ENCODE measurements around the gene TMEM116.
A peak's percentile ranks its signal among the peaks of the same experiment; 100 is the strongest.
"Not testable (repeated sequence)": the region's sequence is repeated elsewhere in the genome, so short reads cannot be mapped to it uniquely, and the experiment has no call there.

TMEM116 gene

DNA sequence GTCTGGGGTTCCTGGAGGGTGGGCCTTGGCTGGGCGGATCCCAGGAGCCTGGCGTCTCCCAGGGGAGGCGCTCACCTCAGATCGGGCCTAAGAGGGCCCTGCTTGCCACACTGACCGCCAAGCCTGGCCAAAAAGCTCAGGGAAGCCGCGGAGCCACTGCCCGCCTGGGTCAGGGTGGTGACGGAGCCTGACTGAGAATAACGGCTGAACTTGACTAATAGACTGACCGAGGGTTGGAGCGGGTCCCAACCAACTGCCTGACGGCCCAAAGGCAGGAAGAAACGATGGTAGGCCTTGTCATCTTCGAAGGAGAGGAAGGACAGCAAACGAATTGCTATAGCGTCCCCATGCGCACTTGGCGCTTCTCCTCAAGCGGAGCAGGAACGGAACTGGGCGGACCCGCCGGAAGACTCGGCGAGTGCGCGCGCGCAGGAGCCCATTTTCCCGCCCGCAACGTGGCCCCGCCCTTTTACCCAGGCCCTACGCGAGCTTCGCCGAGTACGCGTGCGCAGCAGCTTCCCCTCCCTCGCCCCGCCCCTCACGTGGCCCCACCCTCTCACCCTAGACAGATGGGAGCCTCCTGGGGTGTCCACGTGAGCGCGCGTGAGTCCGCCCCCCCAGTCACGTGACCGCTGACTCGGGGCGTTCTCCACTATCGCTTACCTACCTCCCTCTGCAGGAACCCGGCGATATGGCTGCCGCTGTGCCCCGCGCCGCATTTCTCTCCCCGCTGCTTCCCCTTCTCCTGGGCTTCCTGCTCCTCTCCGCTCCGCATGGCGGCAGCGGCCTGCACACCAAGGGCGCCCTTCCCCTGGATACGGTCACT lies at the start of gene TMEM116, which contains the start of gene ERP29:
Gene TMEM116 (minus strand): TSS at position 391 of the 826 bp plus-strand sequence. CDS start 7,895 bp downstream, outside the sequence.
Gene ERP29 (plus strand): TSS at position 652 of the 826 bp plus-strand sequence. CDS start 40 bp downstream, at position 692.
- H3K4me3 Mint-ChIP-seq: peak within 1 kb of the TSS; percentile 89
- peaks cover 53% of the 10 kb centered on the region for H3K4me1 Mint-ChIP-seq (ENCODE audit: low read depth)
- H3K36me3 Mint-ChIP-seq (ENCODE audit: low read depth): peaks cover 70% of the 10 kb centered on the region
- peaks cover 6% of the 10 kb centered on the region for H3K9me3 Mint-ChIP-seq
- peak within 1 kb of the TSS; percentile 97 for H3K27ac Mint-ChIP-seq
- no peaks in the 10 kb centered on the region for H3K27me3 Mint-ChIP-seq
- peak; percentile 100 for DNase-seq

DNA sequence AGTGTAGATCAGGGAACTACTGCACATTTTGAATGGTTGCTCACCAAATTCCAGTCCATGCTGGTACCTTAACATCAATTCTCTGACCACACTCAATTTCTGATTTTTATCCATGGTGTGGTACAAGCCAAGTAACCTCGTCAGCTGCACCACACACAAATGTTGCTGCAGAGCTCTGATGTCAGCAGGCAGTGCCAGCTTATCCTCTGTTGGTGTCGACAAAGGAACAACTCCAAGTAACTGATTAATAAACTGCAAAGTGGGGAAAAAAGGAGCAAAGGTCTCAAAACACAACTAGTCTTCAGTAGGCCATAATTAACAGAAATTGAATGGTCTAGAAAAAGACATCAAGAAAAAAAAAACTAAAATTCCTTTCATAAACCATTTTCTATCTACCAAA lies 48.2 kb upstream of the TMEM116 start:
- H3K27me3 Mint-ChIP-seq: no peaks in the 10 kb centered on the region
- H3K27ac Mint-ChIP-seq: peak overlapping the region; percentile 71
- H3K9me3 Mint-ChIP-seq: no peaks in the 10 kb centered on the region
- DNase-seq: no peak
- H3K4me3 Mint-ChIP-seq: no peak overlapping the region
- no peaks in the 10 kb centered on the region for H3K4me1 Mint-ChIP-seq (ENCODE audit: low read depth)
- peaks cover 86% of the 10 kb centered on the region for H3K36me3 Mint-ChIP-seq (ENCODE audit: low read depth)

DNA sequence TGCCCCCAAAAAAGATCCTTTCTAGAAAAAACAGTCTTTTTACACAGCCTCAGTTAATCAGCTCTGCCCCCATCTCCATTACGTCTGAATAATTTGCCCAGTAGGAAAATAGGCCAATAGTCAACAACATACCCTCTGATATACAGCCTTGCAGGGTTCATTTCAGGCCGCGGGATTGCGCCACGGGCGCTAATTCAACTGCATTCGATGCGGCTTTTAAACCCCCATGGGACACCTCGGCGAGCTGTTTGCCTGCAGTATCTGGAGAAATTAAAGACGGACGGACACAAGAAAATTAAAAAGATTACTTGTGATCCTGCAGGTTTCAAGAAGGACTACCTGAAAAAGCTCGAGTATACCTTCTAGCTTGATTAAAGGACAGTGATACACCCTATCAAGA lies 36.4 kb upstream of the TMEM116 start:
- no peak for DNase-seq
- Mint-ChIP-seq H3K27me3 (no peaks in the 10 kb centered on the region), H3K4me3 (no peak overlapping the region), H3K27ac (no peak overlapping the region), H3K36me3 (ENCODE audit: low read depth) (peaks cover 96% of the 10 kb centered on the region), H3K9me3 (no peaks in the 10 kb centered on the region), H3K4me1 (ENCODE audit: low read depth) (peaks cover 12% of the 10 kb centered on the region)

DNA sequence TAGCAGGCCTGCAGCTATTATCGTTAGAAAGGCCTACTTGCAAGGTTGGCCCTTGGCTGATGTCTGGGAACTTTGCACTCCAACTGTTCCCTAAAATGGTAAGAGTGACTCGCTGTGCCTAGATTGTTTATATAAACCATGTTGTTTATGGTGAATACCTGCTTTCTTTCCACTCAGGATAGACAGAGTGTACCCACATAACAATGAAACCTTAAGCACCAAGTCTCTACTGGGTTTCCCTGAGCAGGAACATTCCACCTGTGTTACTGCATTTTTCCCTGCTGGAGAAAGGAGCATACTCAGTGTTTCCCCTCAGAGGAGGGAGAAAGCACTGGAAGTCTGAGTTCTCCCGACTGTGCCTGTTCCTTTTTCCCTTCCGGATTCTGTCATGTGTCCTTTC lies 33.0 kb upstream of the TMEM116 start:
- Mint-ChIP-seq H3K27me3 (no peaks in the 10 kb centered on the region), H3K9me3 (no peaks in the 10 kb centered on the region), H3K27ac (peak overlapping the region; percentile 34), H3K4me3 (no peak overlapping the region), H3K36me3 (ENCODE audit: low read depth) (peaks cover 95% of the 10 kb centered on the region), H3K4me1 (ENCODE audit: low read depth) (no peaks in the 10 kb centered on the region)
- no peak for DNase-seq

DNA sequence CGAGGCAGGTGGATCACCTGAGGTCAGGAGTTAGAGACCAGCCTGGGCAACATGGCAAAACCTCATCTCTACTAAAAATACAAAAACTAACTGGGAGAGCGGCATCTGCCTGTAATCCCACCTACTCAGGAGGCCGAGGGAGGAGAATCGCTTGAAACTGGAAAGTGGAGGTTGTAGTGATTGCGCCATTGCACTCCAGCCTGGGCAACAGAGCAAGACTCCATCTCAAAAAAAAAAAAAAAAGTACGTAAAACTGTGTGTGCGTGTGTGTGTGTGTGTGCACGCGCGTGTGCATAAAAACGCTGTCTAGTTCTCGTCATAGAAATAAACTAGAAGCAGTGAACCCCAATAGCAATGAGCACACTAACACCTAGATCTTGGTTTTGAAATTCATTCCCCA lies 23.6 kb upstream of the TMEM116 start:
- H3K27ac Mint-ChIP-seq; H3K27me3 Mint-ChIP-seq; DNase-seq; H3K4me1 Mint-ChIP-seq (ENCODE audit: low read depth); H3K4me3 Mint-ChIP-seq; H3K9me3 Mint-ChIP-seq: not testable (repeated sequence)
- H3K36me3 Mint-ChIP-seq (ENCODE audit: low read depth): peaks cover 85% of the 10 kb centered on the region

DNA sequence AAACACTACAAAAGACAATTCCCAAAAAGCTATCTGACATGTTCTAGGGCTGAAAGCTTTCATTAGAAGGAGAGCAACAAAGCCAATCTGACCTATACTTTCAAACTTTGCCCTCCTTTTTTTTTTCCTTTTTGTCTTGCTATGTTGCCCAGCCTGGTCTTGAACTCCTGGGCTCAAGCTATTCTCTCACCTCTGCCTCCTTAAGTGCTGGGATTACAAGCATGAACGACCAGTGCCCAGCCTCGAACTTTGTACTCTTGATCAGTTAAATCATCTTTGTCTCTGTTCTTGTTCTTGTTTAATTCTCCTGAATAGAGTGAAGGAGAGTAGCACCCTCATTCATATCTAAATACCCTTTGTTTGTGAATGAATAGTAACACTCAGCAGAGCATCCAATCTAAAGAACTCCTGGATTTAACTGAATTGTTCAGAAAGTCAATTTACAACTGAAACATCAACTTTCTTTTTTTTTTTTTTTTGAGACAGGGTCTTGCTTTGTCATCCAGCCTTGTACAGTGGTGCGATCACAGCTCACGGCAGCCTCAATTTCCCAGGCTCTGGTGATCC lies 22.3 kb upstream of the TMEM116 start:
- Mint-ChIP-seq H3K9me3 (no peaks in the 10 kb centered on the region), H3K4me3 (no peak overlapping the region), H3K27ac (peak overlapping the region; percentile 45), H3K27me3 (no peaks in the 10 kb centered on the region), H3K36me3 (ENCODE audit: low read depth) (peaks cover 89% of the 10 kb centered on the region), H3K4me1 (ENCODE audit: low read depth) (peaks cover 9% of the 10 kb centered on the region)
- DNase-seq: no peak

DNA sequence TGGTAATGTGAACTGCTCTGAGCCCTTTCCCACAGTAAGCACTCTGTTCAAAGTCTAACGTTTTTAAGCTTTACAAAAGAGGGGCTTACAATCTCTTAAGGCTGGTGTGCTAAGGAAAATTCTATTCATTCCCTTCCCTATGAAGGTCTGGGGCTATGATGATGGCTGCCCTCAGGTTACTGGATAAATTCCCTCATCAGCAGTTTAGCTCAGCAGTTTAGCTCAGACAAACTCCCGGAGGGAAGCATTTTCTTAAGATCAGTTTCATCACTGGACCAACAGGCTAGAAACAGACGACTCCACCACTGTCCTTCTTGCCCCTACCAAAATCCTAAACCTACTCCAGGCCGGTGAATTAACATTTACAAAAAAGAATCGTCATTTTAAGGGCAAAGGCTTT lies 19.3 kb upstream of the TMEM116 start:
- DNase-seq: no peak
- no peak overlapping the region for H3K4me3 Mint-ChIP-seq
- peaks cover 86% of the 10 kb centered on the region for H3K36me3 Mint-ChIP-seq (ENCODE audit: low read depth)
- H3K27me3 Mint-ChIP-seq: no peaks in the 10 kb centered on the region
- no peaks in the 10 kb centered on the region for H3K9me3 Mint-ChIP-seq
- H3K4me1 Mint-ChIP-seq (ENCODE audit: low read depth): peaks cover 24% of the 10 kb centered on the region
- peak overlapping the region; percentile 51 for H3K27ac Mint-ChIP-seq

DNA sequence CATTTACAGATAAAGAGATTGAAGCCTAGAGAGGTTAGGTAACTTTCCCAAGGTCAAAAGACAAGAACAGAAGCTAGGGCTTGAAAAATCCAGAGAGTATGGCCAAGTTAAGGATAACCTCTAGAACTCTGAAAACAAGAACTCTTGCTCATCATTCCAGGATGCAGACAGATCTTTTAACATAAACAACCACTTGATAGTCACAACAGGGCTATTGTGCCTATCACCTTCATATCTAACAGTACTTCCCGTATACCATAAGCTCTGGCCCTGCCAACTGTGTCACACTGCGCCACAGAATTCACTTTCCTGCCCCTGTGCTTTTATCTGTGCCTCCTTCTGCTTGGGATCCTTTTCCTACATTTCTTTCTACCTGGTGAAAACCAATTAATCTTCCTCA lies 18.5 kb upstream of the TMEM116 start:
- no peak overlapping the region for H3K4me3 Mint-ChIP-seq
- H3K4me1 Mint-ChIP-seq (ENCODE audit: low read depth): peaks cover 26% of the 10 kb centered on the region
- H3K27me3 Mint-ChIP-seq: no peaks in the 10 kb centered on the region
- H3K9me3 Mint-ChIP-seq: no peaks in the 10 kb centered on the region
- H3K36me3 Mint-ChIP-seq (ENCODE audit: low read depth): peaks cover 86% of the 10 kb centered on the region
- no peak for DNase-seq
- H3K27ac Mint-ChIP-seq: peak overlapping the region; percentile 78

DNA sequence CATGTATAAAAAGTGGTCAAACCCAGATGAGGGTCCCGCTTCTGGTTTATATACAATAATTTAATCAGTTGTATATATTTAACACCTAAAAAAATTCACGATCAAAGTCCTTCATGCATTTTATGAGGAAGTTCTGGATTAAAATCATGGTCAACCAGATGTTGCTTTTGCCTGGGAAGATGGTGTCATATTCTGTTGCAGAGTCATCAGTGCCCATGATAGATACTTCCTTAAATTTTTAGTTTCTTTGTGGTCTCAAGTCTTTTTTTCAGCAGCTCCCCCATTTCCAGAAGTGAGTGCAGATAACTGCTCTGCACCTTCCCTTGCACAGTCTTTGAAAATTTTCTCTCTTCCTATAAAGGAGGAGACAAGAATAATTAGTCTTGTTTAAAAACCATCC lies 16.3 kb upstream of the TMEM116 start:
- DNase-seq: no peak
- no peak overlapping the region for H3K4me3 Mint-ChIP-seq
- H3K27me3 Mint-ChIP-seq: no peaks in the 10 kb centered on the region
- peaks cover 35% of the 10 kb centered on the region for H3K4me1 Mint-ChIP-seq (ENCODE audit: low read depth)
- H3K9me3 Mint-ChIP-seq: no peaks in the 10 kb centered on the region
- no peak overlapping the region for H3K27ac Mint-ChIP-seq
- peaks cover 86% of the 10 kb centered on the region for H3K36me3 Mint-ChIP-seq (ENCODE audit: low read depth)

DNA sequence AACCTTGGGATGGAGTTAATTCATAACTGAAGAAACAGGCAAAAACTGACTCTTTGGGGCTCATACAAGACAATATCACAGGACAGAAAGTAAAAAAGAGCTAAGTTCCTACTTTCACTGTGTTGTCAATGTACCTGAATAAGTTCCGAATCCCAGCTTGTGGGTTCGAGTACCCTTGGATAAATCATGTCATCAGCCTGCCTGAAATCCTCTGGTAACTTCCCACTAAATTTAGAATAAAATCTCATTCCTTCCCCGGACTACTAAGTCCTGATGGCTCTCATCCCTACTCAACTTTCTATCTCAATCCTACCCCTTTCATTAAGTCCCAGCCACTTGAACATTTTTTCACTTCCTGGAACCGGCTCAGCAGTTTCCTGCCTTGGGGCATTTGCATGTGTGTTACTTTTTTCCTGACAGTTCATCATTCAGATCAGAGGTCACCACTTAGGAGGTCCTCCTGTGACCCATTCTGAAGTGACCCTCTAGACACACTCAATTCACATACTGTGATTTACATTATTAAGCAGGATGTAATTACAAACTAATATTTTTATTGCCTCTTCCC lies 12.9 kb upstream of the TMEM116 start:
- Mint-ChIP-seq H3K27me3 (no peaks in the 10 kb centered on the region), H3K4me3 (no peak overlapping the region), H3K9me3 (no peaks in the 10 kb centered on the region), H3K36me3 (ENCODE audit: low read depth) (peaks cover 87% of the 10 kb centered on the region), H3K27ac (peak overlapping the region; percentile 90), H3K4me1 (ENCODE audit: low read depth) (peaks cover 53% of the 10 kb centered on the region)
- DNase-seq: no peak

DNA sequence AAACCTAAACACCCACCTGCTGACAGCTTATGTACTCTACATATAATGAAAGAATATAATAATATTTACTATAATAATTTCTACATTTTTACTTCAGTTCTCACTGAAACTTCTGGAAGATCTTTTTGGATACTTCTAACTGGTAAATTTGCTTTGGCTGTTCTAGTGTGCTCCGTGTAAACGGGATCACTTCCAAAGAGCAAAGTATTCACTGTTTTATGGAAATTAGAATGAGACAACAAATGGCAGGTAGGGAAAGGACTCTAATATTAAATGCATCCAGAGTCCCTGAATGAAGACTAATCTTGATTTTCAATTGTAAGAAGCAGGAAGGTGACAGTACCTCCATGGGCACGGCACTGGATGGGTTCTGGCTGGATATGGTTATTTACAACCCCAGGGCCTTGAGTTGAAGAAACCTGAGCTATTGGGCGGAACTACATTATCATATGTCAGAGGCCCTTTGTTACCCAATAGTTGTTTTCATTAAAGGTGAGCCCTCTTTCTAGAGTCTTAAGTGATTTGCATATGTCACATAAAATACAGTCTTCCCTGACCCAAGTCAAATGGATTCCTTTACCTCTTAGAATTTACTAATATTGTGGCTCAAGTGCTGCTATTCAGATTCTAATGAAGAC lies 10.9 kb upstream of the TMEM116 start:
- peaks cover 91% of the 10 kb centered on the region for H3K36me3 Mint-ChIP-seq (ENCODE audit: low read depth)
- H3K27ac Mint-ChIP-seq: peak overlapping the region; percentile 82
- no peak for DNase-seq
- H3K4me3 Mint-ChIP-seq: no peak overlapping the region
- no peaks in the 10 kb centered on the region for H3K27me3 Mint-ChIP-seq
- H3K4me1 Mint-ChIP-seq (ENCODE audit: low read depth): peaks cover 61% of the 10 kb centered on the region
- H3K9me3 Mint-ChIP-seq: no peaks in the 10 kb centered on the region

DNA sequence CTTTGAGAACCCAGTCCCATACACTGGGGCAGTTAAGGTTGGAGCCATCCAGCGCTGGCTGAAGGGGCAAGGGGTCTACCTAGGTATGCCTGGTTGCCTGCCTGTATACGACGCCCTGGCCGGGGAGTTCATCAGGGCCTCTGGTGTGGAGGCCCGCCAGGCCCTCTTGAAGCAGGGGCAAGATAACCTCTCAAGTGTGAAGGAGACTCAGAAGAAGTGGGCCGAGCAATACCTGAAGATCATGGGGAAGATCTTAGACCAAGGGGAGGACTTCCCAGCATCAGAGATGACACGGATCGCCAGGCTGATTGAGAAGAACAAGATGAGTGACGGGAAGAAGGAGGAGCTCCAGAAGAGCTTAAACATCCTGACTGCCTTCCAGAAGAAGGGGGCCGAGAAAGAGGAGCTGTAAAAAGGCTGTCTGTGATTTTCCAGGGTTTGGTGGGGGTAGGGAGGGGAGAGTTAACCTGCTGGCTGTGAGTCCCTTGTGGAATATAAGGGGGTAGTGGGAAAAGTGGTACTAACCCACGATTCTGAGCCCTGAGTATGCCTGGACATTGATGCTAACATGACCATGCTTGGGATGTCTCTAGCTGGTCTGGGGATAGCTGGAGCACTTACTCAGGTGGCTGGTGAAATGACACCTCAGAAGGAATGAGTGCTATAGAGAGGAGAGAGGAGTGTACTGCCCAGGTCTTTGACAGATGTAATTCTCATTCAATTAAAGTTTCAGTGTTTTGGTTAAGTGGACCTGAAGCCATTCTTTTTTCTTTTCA lies 9.5 kb upstream of the TMEM116 start:
- Mint-ChIP-seq H3K9me3 (no peaks in the 10 kb centered on the region), H3K27ac (peak overlapping the region; percentile 82), H3K4me3 (no peak overlapping the region), H3K27me3 (no peaks in the 10 kb centered on the region), H3K4me1 (ENCODE audit: low read depth) (peaks cover 61% of the 10 kb centered on the region), H3K36me3 (ENCODE audit: low read depth) (peaks cover 91% of the 10 kb centered on the region)
- DNase-seq: no peak

DNA sequence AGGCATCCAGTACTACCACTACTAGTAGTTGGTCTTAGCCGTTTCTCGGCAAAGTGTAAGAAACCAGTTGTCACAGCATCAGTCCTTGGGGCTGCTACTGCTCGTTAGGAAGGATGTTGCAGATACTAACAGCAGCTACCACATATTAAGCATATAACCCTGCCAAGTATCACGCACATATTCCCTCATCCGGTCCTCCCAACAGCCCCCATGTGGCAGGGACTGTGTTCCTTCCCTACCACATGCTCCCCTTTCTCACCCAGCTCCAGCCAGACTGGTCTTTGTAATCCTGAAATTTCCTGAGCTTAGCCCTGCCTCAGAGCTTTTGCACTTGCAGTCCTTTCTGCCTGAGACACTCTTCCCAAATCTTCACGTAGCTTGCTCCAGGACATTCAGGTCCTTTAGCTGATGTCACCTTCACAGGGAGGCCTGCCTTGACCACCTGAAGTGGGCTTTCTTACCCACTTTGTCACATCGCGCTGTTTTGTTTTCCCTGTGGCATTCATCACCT lies 8.0 kb upstream of the TMEM116 start:
- H3K36me3 Mint-ChIP-seq (ENCODE audit: low read depth): peaks cover 92% of the 10 kb centered on the region
- peak overlapping the region; percentile 83 for H3K27ac Mint-ChIP-seq
- peaks cover 64% of the 10 kb centered on the region for H3K4me1 Mint-ChIP-seq (ENCODE audit: low read depth)
- no peak for DNase-seq
- H3K4me3 Mint-ChIP-seq: no peak overlapping the region
- peaks cover 3% of the 10 kb centered on the region for H3K9me3 Mint-ChIP-seq
- no peaks in the 10 kb centered on the region for H3K27me3 Mint-ChIP-seq
